Muscle layer of duodenum (tissue), 2 donors: ENCODE data around the gene VSIG10L.

Experiments
- H3K27ac ChIP-seq: one replicate; pipeline ENCODE4 v1.7.0; 2013; ENCODE audit warnings: mild to moderate bottlenecking, low read length
- H3K27me3 ChIP-seq: one replicate; pipeline ENCODE4 v1.7.0; 2013; ENCODE audit warnings: low read depth, mild to moderate bottlenecking, control low read depth, low read length
- H3K36me3 ChIP-seq, 2 donors: one replicate each; pipeline ENCODE4 v1.7.0; 2013; ENCODE audit warnings: low read length in 2 of 2, control low read depth in 1 of 2, mild to moderate bottlenecking in 1 of 2; ENCODE audit not compliant: insufficient read depth in 2 of 2, control insufficient read depth in 1 of 2
- H3K4me1 ChIP-seq, 2 donors: one replicate each; pipeline ENCODE4 v1.7.0; 2013; ENCODE audit warnings: low read length in 2 of 2, mild to moderate bottlenecking in 2 of 2, control low read depth in 1 of 2, moderate library complexity in 1 of 2; ENCODE audit not compliant: insufficient read depth in 2 of 2, control insufficient read depth in 1 of 2
- H3K4me3 ChIP-seq, 2 donors: one replicate each; pipeline ENCODE4 v1.7.0; 2013; ENCODE audit warnings: low read length in 2 of 2, low read depth in 1 of 2, mild to moderate bottlenecking in 1 of 2
- H3K9me3 ChIP-seq, 2 donors: one replicate each; pipeline ENCODE4 v1.7.0; 2013; ENCODE audit warnings: low read length in 2 of 2, control low read depth in 1 of 2, mild to moderate bottlenecking in 1 of 2; ENCODE audit not compliant: control insufficient read depth in 1 of 2
- donor health status: healthy.

VSIG10L gene

GRCh38 chr19:51321799-51322198, 20.1 kb downstream of the VSIG10L start:
- peaks cover 11% of the 10 kb centered on the region for H3K27me3 ChIP-seq
- H3K27ac ChIP-seq: no peak overlapping the region
- H3K36me3 ChIP-seq: no peaks in the 10 kb centered on the region
- H3K4me3 ChIP-seq: no peak overlapping the region
- peaks cover 0 to 3% of the 10 kb centered on the region in 2 donors for H3K4me1 ChIP-seq
- no peaks in the 10 kb centered on the region for H3K9me3 ChIP-seq

- H3K4me3 ChIP-seq: no peak overlapping the region
- H3K27ac ChIP-seq: no peak overlapping the region
- peaks cover 5% of the 10 kb centered on the region for H3K27me3 ChIP-seq
- H3K36me3 ChIP-seq: no peaks in the 10 kb centered on the region
- peaks cover 0 to 3% of the 10 kb centered on the region in 2 donors for H3K4me1 ChIP-seq
- no peaks in the 10 kb centered on the region for H3K9me3 ChIP-seq
Observed at GRCh38 chr19:51320280-51320657, 21.7 kb downstream of the VSIG10L start.

GRCh38 chr19:51319649-51320279, 22.2 kb downstream of the VSIG10L start:
- H3K4me3 ChIP-seq: no peak overlapping the region
- peaks cover 0 to 3% of the 10 kb centered on the region in 2 donors for H3K4me1 ChIP-seq
- H3K36me3 ChIP-seq: no peaks in the 10 kb centered on the region
- H3K27ac ChIP-seq: no peak overlapping the region
- H3K27me3 ChIP-seq: peaks cover 5% of the 10 kb centered on the region
- peaks cover 0 to under 1% of the 10 kb centered on the region in 2 donors for H3K9me3 ChIP-seq

GRCh38 chr19:51318687-51319648, 23.0 kb downstream of the VSIG10L start:
- Histone ChIP-seq H3K9me3 (peaks cover 0 to 4% of the 10 kb centered on the region in 2 donors), H3K36me3 (no peaks in the 10 kb centered on the region), H3K27me3 (peaks cover under 1% of the 10 kb centered on the region), H3K27ac (no peak overlapping the region), H3K4me3 (no peak overlapping the region), H3K4me1 (peaks cover 0 to 3% of the 10 kb centered on the region in 2 donors)

- Histone ChIP-seq H3K4me3 (no peak overlapping the region), H3K9me3 (peaks cover 0 to 4% of the 10 kb centered on the region in 2 donors), H3K4me1 (peaks cover 0 to 3% of the 10 kb centered on the region in 2 donors), H3K27ac (no peak overlapping the region), H3K27me3 (no peaks in the 10 kb centered on the region), H3K36me3 (no peaks in the 10 kb centered on the region)
Observed at GRCh38 chr19:51317968-51318367, 24.0 kb downstream of the VSIG10L start.

GRCh38 chr19:51317376-51317775, 24.6 kb downstream of the VSIG10L start:
- Histone ChIP-seq H3K36me3 (no peaks in the 10 kb centered on the region), H3K4me3 (no peak overlapping the region), H3K27ac (no peak overlapping the region), H3K4me1 (peaks cover 0 to 3% of the 10 kb centered on the region in 2 donors), H3K9me3 (peaks cover 0 to 4% of the 10 kb centered on the region in 2 donors), H3K27me3 (peaks cover under 1% of the 10 kb centered on the region)

- Histone ChIP-seq H3K27ac (no peak overlapping the region), H3K9me3 (peaks cover 0 to 4% of the 10 kb centered on the region in 2 donors), H3K27me3 (peaks cover 3% of the 10 kb centered on the region), H3K4me3 (no peak overlapping the region), H3K36me3 (no peaks in the 10 kb centered on the region), H3K4me1 (peaks cover 0 to 3% of the 10 kb centered on the region in 2 donors)
Observed at GRCh38 chr19:51316688-51317087, 25.3 kb downstream of the VSIG10L start.

GRCh38 chr19:51311351-51312257, 30.3 kb downstream of the VSIG10L start, which contains the start of gene IGLON5:
Gene IGLON5 (plus strand): TSS chr19:51311644. CDS start chr19:51311848, 204 bp downstream.
- Histone ChIP-seq H3K27ac (no peak within 1 kb of the TSS), H3K4me1 (no peaks in the 10 kb centered on the region), H3K4me3 (no peak within 1 kb of the TSS), H3K36me3 (no peaks in the 10 kb centered on the region), H3K27me3 (peaks cover 13% of the 10 kb centered on the region), H3K9me3 (peaks cover 13 to 15% of the 10 kb centered on the region in 2 donors)

GRCh38 chr19:51305479-51305878, 36.5 kb downstream of the VSIG10L start:
- Histone ChIP-seq H3K4me1 (no peaks in the 10 kb centered on the region), H3K36me3 (no peaks in the 10 kb centered on the region), H3K27me3 (peaks cover 11% of the 10 kb centered on the region), H3K27ac (no peak overlapping the region), H3K9me3 (peaks cover 13 to 37% of the 10 kb centered on the region in 2 donors), H3K4me3 (no peak overlapping the region)

GRCh38 chr19:51301266-51301665, 40.7 kb downstream of the VSIG10L start:
- Histone ChIP-seq H3K27ac (no peak overlapping the region), H3K36me3 (no peaks in the 10 kb centered on the region), H3K4me3 (no peak overlapping the region), H3K4me1 (no peaks in the 10 kb centered on the region), H3K27me3 (no peaks in the 10 kb centered on the region), H3K9me3 (peaks cover 0 to 24% of the 10 kb centered on the region in 2 donors)
